A204.1 (cell line): ENCODE measurements around the gene CEP57L1.
A peak's percentile ranks its signal among the peaks of the same experiment; 100 is the strongest.

Source experiments
- FAIRE-seq: peaks from 2 replicates; lab custom pipeline; 2012; peaks lifted over from hg19 to GRCh38; lab: Jason Lieb, UNC

Gene CEP57L1

DNA sequence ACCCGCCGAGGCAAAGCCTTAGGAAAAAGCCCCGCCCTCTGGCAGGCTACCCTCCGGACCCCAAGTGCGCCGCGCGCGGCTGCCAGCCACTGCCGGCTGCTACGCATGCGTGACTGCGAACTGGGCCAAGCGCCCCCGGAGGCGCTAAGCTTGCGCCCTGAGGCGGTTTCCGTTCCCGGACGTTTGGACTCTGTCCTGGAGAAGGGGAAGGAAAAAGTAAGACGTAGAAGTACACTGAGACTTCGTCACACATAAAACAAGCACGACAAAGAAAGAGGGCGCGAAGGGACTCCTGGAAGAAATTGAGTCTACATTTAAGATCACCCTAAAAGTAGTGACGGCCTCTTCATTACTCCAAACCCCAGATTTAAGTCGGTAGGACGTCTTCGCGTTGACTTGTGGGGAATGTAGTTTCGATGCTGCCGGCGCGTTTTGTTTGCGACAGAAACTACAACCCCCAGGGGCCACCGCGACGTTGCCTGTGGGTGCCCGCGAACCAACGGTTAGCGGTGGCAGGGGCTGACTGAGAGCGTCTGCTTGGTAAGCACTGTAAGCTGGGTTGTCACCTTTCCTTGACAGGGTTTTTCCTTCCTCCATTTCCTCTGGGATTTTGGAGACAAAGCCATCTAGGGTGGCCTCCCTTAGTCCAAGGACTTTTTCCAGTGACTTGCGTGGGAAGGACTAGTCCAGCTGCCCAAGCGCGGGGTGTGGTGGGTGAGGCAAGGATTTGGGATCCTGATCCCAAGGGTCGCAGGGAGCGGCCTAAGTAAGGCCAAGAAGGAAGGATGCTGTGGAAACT, at the start of gene CEP57L1:
CEP57L1 (plus strand) TSS at position 472 of the 799 bp plus-strand sequence. CDS start 49,715 bp downstream, outside the sequence.
- FAIRE-seq, result peak; percentile 92

DNA sequence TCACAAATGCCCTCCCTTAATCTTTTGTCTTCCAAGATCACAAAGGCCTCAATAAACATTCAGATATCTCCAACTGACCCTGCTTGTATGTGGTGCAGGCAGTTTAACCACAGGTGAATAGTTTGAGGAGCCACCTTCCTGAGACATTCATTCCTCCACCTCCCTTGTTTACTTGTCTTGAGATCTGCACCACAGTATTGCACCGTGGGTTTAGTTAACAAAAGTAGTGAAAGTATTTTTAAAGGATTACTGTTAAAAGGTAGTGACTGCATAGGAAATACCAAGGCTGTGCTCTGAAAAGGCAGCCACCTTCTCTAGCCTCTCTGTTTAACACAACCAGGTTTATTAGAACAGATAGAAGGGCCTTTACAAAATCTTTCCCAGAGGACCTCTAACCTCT, 47.1 kb upstream of the CEP57L1 start:
- no peak for FAIRE-seq

DNA sequence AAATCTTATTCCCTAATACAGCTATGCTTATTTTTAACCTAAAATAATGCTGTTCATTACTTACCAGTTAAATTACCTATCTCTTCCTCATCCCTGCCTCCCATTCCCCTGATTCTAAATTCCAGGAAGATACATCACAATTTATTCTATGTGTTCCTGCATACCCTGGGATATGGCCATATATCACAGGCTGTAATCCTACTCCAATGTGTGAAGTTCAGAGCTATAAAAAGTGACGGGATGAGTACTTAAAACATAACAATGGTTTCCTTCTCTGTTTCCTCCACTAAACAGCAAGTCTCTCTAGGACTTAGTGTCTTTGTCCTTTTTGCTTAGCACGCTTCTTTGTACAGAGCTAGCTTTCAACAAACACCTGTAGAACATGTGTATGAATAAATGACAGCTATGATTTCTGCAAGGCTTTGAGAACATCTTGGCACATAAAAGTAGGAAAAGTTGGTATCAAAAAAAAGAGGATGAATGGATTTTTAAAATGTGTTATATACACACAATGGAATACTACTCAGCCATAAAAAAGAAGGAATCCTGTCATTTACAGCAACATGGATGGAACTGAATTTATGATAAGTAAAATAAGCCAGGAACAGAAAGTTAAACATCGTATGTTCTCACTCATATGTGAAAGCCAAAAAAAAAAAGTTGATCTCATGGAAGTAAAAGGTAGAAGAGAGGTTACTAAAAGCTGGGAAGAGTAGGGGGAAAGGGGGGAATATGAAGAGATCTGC, 46.5 kb upstream of the CEP57L1 start:
- FAIRE-seq, result no peak

DNA sequence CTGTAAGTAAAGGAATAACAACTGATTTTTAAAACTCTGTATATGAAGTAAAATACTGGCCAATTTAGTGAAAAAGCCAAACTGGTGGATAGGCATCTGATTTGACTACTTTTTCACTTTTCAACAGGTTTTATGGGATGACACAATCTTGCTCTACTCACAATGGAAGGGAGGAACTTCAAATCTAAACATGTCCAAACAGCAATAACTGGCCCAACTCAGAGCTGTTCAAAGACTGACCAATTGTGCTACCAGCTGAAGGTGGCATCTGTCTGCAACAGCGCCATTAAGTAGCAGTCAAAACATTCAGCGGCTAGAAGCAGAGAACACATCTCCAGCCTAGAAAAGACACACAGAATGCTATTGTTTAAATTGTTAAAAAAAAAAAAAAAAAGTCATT, 45.3 kb upstream of the CEP57L1 start:
- no peak for FAIRE-seq

DNA sequence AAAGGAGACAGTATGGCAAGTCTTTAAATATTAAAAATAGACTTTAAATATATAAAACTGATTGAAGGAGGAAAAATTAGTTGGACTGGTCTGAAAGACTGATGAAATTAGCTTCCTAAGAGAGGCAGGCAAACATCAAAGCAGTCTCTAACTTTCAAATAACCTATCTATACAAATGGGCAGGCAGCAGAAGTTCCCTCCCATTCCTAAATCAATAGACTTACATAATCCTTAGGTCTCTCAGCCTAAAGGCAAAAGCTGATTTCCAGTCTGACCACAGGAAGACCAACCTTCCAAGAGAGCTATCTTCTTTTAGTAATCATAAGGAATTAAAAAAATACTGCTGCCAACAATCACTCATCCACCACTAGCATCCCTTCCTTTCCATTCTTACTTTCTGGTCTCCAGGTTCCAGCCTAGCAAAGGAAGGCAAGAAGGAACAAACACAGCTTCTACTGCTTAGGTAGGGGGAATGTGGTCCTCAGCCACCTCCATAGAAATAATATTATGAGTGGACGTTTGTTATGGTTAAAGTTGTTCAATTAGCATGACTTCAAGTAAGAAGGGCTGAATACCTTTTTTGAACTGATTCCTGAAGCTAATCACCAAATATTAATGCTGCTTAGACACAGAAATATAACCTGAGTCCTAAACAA, 44.7 kb upstream of the CEP57L1 start:
- no peak for FAIRE-seq

DNA sequence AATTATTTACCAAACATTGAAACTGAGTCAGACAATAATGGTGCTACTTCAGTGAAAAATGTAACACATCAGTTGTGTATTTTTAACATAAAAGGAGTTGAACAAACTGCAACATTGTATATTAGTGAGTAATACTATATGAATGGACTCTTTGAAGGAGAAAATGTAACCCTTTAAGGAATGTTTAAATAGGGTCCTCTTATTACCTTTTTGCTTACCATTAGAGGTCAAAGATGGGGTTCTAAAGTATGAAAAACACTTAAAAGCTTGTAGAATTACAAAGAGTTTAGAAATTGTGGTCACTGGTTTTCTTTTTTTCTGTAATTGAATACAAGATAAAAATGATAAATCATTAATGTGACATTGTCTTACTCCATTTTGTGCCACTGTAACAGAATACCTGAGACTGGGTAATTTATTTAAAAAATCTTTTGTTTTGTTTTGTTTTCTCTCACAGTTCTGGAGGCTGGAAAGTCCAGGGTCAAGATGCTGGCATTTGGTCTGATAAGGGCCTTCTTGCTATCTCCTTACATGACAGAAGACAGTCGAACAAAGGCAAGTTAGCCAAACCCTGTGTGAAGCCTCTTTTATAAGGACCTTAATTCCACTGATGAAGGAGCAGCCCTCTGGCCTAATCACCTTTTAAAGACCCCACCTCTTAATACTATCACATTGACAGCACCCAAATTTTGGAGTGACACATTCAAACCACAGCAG, 43.8 kb upstream of the CEP57L1 start:
- FAIRE-seq, result no peak

DNA sequence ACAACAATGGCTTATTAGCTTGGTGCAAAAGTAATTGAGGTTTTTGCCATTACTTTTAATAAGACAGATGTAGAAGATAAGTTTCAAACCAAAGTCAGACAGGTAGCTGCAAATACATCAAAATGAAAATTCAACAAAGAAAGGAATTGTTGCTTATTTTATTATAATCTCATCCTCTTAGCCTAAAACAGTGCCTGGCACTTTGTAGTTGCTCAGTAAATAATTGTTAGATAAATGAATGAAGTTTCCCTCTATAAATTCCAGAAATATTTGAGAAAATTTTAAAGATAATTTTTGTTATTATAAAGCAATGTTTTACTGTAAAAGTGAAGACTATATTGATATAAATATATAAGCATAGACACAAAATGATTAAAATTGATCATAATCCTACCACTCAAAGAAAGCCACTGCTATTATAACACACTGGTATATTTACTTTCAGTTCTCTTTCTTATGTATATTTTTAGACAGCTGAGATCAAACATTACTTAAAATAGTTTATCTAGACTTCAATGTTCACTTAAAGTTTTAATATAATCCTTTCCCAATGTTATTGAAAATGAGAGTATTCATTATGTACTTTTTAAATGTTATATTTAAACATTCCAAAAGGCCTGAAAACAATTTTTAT, 43.2 kb upstream of the CEP57L1 start:
- FAIRE-seq, result peak; percentile 84

DNA sequence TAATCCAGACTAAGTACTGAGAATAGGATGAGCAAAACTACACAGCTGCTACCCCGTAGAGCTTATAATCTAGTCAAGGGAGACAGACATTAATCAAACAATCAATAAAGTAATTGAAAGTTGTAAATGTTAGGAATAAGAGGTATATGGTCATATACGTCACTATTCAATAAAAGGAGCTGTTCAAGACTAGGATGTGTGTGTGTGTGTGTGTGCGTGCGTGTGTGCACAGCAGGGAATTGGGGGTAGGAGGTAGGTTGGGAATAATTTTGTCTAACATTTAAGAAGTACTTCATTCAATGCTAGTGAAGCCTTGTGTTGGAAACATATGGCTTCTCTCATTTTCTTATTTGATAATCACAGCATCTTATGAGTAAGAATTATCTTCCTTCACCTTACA, 42.5 kb upstream of the CEP57L1 start:
- FAIRE-seq, result no peak

DNA sequence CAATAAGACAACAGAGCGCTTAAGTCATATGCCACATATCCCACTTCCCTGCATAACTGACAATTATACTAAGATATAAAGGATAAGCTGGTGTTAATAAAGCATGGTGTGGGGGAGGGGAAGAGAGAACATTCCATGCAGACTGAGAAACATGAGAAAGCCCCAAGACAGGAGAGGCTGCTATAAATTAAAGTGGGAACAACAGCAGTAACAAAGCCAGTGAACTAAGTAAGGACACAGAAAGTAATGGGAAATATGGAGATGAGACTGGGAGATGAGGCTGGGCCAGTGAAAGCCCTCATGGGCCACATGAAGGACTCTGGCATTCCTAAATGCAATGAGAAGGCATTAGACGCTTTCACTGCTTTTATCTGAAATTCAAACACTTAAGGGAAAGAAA, 42.0 kb upstream of the CEP57L1 start:
- FAIRE-seq, result no peak

DNA sequence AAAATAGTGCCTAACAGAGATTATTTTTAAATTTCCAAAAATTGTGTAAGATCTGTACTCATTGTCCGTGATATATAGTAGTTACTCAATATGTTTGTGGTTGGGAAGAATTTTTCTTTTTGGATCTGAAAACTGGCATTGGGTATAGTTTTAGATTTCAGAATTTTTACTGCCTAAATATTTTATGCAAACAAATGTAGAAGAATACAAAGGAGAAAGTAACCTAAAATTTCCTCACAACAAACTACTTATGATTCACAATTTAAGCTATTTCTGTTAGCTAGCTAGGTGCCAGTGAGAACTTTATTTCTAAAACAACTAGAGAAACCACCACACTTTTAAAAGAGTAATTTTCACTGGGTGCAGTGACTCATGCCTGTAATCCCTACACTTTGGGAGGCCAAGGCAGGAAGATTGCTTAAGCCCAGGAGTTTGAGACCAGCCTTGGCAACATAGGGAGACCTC, 39.5 kb upstream of the CEP57L1 start:
- no peak for FAIRE-seq

DNA sequence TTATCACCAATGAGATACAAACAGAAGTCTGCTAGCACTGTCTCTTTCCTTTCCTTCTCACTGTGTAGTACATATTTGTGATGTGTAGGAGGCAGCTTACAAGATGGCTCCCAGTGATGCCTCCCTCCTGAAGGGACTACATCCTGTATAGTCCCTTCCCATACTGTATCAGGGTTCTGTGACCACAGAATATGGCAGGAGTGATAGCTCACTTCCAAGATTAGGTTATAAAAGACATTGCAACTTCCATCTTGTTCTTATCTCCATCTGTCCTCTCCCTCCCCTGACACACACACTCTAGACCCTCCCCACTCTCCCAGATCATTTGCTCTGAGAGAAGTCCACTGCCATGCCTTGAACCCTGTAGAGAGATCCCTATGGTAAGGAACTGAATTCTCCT, 38.6 kb upstream of the CEP57L1 start:
- FAIRE-seq, result no peak

DNA sequence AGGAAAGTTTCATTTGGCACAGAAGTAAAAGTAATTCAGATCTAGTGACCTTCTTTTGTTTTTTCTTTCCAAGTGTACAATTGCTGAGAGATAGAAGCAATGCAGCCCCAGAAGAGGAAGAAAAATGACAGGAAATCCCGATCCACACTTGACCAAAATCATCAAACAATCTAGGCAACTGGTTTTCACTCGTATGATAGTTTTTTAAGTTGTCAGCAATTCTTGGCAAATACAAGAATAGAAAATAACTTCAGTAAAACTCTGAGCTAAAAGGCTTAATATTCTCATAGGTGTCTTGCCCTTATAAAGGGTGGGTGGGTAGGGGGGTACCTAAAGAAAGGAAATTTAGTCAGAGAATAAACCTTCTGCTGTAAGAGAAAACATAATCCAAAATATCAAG, 36.7 kb upstream of the CEP57L1 start:
- no peak for FAIRE-seq

DNA sequence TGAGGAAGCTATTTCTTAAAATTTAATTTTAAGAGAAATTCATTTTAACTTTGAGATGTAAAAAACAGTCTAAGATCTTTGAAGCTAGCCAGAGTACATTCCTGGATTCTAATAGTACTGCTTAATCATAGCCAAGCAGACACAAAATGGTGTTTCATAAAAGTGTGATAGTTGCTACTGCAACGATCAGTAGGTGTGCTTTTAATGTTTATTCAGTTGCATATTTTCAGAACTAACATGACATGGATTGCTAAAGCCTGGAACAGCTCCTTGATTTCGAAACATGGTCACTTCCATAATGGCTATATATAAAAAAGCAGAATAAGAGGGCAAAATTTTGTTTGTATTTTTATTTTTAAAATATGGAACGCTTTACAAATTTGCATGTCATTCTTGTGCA, 36.2 kb upstream of the CEP57L1 start:
- no peak for FAIRE-seq

DNA sequence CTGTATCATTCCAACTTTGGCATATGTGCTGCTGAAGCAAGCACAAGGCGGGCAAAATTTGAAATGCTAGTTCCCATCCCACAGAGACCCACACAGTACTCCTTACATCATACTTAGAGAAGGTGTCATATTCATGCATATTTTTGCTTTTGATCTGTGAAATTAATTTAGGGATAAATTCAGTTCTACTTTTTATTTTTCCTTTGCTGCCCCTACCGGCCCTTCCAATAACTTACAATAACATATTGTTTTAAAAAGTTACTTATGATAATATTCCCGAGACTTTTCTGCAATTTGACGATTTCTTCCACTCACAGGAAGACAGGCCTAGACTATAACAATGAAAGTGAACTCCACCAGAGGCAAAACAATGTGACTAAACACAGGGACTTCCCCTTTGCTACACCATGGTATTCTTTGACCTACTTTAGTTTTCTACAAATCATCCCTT, 35.7 kb upstream of the CEP57L1 start:
- FAIRE-seq, result no peak

DNA sequence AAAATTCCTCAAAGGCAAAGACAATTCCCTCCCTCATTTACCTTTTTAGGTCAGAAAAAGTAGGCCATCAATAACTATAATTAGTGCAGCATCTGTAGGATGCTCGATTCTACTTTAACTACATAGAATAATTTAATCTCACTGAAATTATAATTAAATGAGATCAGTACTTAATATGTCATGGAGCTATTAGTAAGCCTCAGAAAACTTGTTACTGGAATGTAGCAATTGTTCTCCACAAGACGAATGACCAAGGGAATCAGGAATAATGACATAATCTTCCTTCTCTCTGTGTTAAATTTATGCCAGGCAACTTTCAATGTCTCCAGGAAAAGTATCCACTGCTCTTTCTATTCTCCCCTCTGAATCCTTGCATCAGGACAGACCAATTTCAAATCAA, 34.7 kb upstream of the CEP57L1 start:
- FAIRE-seq, result no peak

DNA sequence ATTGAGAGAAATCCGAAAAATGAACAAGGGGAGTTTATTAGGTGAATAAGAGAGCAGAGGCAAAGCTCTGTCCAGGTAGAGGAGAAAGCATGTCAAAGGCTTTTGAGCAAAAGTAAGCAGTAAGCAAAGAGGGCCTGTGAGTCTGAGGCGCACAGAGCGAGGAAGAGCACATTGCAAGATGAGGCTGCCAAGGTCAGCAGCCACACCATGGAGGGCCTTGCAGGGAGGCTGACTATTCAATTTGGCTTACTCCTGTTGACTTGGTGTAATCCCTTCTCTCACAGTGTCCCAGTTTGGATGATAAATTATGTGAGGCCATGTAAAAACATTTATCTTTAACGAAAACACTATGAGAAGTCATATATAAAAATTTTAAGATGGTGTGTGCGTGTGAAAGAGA, 33.1 kb upstream of the CEP57L1 start:
- FAIRE-seq, result no peak

DNA sequence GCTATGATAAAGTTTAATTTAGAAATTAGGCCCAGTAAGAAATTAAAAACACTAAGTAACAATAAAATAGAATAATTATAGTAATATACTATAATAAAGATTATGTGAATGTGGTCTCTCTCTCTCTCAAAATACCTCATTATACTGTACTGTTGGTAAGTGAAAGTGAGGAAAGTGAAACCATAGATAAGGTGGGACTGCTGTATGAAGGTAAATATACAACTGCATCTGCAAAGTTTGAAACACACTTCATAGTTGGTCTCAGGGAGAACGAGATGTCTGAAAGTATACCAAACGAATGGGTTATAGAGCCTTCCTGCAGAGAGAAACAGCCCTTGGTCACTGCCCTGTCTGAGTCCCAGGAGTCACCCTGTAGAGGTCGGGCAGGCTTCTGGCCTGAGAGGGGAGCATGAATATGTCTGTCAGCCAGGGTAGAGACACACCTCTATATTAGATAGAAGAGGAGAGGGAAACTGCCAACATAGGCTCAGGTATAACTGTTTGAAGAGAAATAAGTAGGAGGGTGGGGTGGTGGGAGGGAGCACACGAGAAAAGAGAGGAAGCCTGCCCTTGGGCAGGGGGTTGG, 32.4 kb upstream of the CEP57L1 start:
- no peak for FAIRE-seq

DNA sequence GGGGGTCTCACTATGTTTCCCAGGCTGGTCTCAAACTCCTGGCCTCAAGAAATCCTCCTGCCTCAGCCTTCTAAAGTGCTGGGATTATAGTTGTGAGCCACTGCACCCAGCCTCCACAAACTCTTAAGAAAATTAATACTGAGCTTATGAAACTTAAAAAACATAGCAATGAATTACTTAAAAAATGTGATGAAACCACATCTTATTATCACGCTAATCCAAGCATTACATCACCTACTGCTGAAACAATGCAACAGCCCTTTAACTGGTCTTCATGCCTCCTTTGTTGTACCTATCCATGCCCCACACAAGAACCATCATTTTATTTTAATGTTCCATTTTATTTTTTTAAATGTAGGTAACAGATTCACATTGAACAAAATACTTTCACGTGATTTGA, 25.6 kb upstream of the CEP57L1 start:
- FAIRE-seq, result no peak

DNA sequence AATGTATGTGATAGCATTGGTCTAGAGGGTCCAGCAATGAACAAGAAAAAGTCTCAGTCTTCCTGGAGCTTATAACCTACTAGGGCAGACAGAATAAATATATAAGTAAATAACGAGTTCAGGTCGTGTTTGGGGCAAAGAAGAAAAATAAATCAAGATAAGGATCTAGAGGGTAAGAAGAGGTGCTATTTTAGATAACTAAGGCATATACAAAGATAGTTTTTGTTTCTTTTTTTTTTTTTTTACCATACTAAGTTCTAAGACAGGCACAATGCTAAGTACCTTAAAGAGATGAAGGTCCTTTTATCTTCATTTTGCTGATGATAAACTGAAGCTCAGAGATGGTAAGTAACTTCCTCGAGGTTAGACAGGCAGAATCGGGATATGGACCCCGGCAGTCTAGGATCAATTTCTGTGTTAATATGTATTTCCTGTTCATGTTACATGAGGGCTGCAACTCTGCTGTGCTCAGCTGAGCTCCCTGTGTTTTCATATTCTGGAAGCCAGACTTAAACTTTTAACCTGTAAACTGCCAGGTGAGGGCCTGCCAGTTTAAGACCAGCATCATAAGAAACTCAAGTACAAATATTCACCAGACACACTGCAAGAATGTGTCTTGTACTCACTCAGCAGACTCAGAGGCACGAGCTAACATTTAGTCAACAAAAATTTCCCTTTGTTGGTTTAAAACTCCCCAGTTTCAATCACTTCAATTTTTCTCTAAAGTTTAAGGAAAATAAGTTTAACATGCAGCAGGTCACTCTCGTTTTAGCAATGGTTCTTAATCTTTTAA, 24.0 kb upstream of the CEP57L1 start:
- FAIRE-seq, result no peak

DNA sequence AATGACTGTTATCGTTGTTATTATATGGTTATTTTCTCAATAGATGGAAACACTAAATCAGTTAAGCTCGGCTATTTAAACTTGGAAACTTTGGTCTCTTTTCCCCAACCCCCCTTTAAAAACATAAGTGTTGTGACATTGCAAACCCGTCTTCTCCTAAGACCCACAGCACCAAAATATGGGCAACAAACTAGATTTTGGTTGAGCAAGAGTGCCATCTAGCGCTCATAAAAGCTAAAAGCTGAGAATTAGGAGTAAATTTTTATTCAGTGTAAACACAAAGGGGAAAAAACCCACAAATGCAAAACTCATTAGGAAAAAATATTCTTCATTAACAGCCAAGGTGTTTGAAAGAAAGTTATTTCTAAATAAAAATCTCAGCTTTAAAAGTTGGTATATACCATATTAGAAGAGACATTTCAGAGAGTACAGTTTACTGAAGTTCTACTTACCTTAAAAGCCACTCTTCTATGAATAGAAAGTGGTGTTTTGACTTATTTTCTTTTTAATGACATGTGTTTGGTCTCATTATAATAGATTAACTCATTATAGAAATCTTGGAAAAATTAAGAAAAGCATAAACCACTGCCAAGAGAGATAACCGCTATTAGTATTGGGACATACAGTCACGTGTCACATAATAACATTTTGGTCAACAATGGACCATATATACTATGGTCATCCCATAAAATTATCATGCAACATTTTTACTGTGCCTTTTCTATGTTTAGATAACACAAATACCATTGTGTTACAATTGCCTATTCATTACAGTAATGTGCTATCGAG, 21.8 kb upstream of the CEP57L1 start:
- FAIRE-seq, result peak; percentile 97
